DND-41 (cell line): ENCODE data around the gene RSPO1.

Experiments
- EZH2 ChIP-seq: IDR thresholded peaks from 3 replicates; pipeline ENCODE4 v1.6.1; 2012; ENCODE audit warnings: borderline replicate concordance, low read depth, mild to moderate bottlenecking, moderate library complexity, low read length, inconsistent platforms; ENCODE audit not compliant: severe bottlenecking
- TF ChIP-seq, protein P1 (sequence below): IDR thresholded peaks from 2 replicates; pipeline ENCODE4 v1.5.1; 2012; ENCODE audit warnings: borderline replicate concordance, low read length, moderate library complexity, mild to moderate bottlenecking; ENCODE audit not compliant: poor library complexity, severe bottlenecking; ENCODE audit errors: extremely low read depth

DNA sequence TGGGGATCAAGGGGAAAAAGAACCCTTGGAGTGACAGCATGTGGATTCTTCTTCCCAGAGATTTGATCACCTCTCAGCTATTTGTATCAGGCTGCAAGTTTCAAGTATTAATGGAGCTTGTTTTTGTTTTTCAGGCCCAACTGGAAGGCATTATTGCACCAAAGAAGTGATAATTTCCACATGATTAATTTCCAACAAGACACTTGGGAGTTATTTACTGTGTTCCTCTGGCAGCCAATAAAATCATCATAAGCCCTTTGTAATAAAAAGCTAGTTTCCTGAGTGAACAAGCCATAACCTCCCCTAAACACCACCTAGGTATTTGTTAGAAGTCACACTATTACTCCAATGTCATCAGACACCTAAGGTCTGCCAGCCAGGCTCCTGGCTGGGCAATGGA lies 69.8 kb downstream of the RSPO1 start:
- TF ChIP-seq, protein P1, sequence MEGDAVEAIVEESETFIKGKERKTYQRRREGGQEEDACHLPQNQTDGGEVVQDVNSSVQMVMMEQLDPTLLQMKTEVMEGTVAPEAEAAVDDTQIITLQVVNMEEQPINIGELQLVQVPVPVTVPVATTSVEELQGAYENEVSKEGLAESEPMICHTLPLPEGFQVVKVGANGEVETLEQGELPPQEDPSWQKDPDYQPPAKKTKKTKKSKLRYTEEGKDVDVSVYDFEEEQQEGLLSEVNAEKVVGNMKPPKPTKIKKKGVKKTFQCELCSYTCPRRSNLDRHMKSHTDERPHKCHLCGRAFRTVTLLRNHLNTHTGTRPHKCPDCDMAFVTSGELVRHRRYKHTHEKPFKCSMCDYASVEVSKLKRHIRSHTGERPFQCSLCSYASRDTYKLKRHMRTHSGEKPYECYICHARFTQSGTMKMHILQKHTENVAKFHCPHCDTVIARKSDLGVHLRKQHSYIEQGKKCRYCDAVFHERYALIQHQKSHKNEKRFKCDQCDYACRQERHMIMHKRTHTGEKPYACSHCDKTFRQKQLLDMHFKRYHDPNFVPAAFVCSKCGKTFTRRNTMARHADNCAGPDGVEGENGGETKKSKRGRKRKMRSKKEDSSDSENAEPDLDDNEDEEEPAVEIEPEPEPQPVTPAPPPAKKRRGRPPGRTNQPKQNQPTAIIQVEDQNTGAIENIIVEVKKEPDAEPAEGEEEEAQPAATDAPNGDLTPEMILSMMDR, result no peak
- TF ChIP-seq EZH2, result no peak
